Left renal cortex interstitium (tissue), 4 donors: ENCODE data around the gene OR5J2. TPM values are rescaled to one million over a fixed set of nuclear protein-coding genes. Genes with fewer than 3 reads are reported as not detected.
"Not testable (repeated sequence)": the region's sequence is repeated elsewhere in the genome, so short reads cannot be mapped to it uniquely, and the experiment has no call there.

ENCODE experiments used
- DNase-seq, 4 donors: peaks; one replicate each; pipeline ENCODE4 v3.0.0-alpha.2; 2013; ENCODE audit warnings: low read depth in 4 of 4, low spot score in 2 of 4, missing footprints in 1 of 4
- polyA plus RNA-seq, 4 donors: library from polyadenylated mRNA; unstranded; fragments of 120-200 nt; gene quantifications; one replicate each; pipeline ENCODE4 v1.2.1, GENCODE V29; 2013; ENCODE audit not compliant: insufficient read length in 4 of 4

OR5J2 gene
- not detected for polyA plus RNA-seq

DNA sequence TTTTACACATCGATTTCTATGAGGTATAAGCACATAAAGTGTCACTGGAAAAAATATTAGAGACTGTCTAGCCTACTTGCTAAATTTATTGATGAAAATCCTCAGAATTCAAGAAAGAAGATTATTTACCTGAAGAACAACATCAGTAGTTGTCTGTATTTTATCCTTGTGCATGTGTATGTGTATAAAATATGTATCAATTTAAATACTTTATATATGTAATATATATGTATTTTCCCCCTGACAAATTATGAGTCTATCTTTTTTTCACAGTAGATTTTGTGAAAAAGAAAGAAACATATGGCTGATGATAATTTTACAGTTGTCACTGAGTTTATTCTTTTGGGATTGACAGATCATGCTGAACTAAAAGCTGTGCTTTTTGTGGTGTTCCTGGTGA lies at the start of gene OR5J2:
Gene OR5J2 (plus strand): TSS at position 301 of the 400 bp plus-strand sequence. CDS start 0 bp downstream, at position 301.
- no peak for DNase-seq

DNA sequence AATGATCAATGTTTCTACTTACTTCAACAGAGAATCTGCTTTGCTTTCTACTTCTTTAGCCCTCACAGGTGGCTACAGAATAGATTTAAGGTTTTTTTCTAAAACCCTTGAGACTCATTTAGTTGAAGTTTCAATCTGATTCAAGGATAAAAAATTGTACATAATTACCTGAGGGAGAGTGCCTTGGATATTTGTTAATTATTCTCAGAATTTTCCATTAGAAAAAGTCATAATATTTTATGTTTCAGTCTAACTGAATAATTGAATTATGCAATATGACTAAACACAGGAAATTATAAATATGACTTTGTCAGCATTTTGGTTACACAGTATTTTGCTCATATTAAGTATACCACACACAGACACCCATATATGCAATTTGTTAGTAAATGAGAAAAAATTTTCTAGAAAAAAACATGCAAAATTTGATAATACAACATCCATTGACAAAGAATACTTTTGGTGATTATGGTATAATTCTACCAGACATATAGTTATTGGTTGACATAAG lies 36.2 kb upstream of the OR5J2 start, which contains the start of gene OR8J3:
Gene OR8J3 (minus strand): TSS at position 51 of the 511 bp plus-strand sequence. CDS start 2,483 bp downstream, outside the sequence.
- DNase-seq: no peak

DNA sequence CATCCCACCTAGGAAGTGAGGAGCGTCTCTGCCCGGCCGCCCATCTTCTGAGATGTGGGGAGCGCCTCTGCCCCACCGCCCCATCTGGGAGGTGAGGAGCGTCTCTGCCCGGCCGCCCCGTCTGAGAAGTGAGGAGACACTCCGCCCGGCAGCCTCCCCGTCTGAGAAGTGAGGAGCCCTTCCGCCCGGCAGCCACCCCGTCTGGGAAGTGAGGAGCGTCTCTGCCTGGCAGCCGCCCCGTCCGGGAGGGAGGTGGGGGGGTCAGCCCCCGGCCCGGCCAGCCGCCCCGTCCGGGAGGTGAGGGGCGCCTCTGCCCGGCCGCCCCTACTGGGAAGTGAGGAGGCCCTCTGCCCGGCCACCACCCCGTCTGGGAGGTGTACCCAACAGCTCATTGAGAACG lies 32.7 kb upstream of the OR5J2 start:
- DNase-seq: not testable (repeated sequence)

DNA sequence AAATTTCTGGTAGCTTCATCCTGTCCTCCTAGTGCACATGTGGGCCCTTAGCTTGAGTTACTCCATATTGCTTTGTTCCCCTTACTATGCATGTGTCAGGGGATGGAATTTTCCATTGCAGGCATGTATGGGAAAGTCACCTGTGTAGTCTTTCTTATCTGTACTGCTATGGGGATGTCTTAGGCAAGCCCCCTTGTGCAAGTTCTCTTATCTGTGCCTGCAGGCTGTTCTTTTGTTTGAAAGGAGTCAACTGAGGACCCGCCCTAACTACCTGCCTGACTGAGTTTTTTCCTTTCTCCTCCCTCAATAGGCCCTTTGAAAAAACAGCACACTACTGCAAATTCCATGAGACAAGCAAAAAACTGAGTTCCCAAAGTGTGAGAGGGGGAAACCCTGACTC lies 25.0 kb upstream of the OR5J2 start:
- no peak for DNase-seq

DNA sequence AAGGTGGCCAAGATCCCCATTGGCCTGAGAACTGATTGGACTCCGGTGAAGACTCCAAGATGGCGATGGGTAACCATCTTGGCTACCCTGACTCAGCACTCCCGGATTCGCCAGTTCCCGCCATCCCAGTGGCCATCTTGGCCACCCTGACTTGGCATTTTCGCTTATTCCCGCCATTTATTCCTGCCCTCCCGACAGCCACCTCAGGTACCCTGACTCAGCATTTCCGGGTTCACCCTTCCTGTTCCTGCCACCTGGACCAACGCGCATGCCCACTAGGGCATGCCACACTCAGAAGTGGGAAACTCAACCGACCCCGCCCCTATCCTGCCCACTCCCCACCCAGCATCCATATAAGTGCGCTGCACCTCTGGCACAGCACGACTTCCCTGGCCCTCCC lies 24.1 kb upstream of the OR5J2 start:
- DNase-seq: no peak

DNA sequence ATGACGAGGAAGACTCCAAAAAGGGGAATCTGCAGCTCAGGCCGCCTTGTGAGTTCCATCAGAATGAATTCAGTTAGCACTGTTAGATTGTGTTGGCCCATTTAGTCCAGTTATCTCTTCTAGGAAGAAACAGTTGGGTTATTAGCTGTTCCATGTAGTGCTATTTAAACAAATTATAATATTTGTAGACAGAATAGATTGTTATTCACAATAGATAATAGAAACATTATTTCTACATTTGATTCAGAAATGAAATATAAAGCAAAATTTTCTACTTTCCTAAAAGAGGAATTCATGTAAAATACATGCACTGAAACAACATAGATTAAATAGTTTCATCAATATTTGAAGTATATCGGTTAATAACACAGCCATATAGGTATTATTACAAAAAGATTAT lies 16.2 kb upstream of the OR5J2 start, which contains the start of gene OR8K5:
Gene OR8K5 (minus strand): TSS at position 101 of the 400 bp plus-strand sequence. CDS start 0 bp downstream, at position 101.
- no peak for DNase-seq

DNA sequence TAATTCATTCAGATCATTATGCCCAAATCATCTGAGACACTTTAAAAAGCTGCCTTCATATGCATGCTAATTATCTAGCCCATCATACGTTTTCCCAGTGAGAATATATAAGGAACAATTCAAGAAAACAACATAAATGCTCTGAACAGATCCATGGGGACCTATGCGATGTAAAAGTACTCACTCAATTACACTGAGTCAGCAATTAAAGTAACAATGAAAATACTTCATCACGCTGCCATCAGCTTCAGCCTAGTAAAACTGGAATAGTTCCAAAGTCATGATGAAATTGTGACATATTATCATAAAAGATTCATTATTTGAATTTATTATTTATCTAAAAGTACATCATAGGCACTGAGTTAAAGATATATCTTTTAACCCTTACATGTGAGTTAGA lies 12.6 kb upstream of the OR5J2 start:
- DNase-seq: no peak

DNA sequence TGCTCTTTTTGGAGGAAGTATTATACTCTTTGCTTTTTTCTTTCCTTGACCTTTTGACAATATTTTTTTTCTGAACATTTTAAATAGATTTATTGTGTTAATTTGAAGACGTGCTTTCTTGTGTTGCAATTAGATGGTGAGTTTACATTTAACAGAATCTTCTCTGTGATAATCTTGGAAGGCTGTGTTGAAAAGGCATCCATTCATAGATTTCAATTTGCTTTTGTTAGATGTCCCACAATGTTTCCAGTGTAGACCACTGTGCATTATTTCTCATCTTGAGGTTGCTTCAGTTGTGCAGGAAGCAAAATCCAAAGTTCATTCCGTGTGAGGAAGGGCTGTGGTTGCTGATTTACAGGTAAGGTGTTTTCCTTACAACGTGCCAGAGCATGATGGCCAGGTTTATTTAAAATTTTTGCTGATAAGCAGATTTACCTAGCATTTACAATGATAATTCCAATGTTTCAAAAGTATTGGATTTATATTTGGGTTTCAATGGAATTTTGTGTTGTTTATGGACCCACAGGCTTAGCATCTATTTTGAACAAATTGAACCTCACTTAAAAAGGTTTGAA lies 4.1 kb upstream of the OR5J2 start:
- DNase-seq: no peak

DNA sequence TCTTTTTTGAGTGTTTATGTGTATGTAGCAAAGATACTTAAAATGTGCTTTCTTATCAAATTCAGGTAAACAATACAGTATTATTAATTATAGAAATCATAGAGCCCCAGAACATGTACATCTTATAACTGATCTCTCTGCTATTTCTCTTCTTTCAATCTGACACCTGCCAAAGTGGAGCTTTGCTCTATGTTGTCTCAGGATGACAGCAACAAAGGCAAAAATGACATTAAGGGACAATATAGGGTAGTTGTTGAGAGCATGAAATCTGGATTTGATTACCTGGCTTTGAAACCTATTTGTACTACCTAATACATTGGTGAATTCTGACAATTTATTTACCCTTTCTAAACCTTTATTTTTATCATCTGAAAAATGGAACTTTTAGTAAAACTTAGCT lies 7.0 kb downstream of the OR5J2 start:
- DNase-seq: no peak

DNA sequence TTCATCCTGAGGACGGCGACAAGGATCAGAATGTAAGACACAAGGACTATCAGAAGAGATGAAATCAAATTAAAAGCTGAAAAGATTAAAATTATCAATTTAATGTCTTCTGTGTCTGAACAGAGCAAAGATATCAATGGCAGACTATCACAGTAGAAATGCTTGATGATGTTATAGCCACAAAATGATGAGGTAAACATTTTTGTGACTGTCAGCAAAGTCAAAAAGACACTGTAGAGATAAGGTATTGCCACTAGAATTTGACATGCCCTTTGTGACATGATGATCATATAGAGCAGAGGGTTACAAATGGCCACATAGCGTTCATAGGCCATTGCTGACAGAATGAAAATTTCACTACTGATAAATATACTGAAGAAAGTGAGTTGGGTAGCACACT lies 12.2 kb downstream of the OR5J2 start:
- DNase-seq: no peak

DNA sequence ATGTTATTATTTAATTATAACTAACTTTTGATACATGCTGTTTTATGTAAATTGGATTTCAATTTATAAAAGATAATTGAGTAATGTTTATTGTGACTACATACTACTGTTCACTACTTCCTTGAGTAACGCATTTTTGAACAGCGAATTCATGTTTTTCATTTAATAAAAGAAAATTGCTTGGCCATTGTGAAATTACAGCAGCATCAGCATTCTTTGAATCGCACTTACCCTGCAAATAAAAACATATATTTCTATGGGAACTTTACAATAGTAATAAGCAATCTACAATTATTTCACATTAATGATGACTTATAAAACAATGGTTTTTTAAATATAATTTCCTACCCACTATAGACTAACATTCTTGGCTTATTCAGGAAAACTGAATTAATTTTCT lies 20.3 kb downstream of the OR5J2 start:
- DNase-seq: no peak

DNA sequence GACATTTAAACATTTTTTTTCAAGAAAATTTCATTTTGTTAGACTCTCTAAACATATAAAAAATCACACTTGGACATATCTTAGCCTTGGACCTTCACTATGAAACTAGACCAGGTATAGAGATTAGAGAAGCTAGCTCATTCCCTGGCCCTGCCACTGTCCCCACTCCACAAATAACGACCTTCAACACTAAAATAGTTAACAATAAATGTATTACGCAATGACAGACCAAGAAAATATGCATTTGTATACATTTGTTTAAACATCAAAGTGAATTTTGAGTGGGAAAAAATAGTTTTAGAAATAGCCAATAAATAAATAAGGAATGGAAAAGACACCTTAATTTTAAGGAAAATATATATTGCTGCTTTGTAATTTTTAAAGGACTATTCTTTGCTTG lies 20.9 kb downstream of the OR5J2 start:
- DNase-seq: no peak

DNA sequence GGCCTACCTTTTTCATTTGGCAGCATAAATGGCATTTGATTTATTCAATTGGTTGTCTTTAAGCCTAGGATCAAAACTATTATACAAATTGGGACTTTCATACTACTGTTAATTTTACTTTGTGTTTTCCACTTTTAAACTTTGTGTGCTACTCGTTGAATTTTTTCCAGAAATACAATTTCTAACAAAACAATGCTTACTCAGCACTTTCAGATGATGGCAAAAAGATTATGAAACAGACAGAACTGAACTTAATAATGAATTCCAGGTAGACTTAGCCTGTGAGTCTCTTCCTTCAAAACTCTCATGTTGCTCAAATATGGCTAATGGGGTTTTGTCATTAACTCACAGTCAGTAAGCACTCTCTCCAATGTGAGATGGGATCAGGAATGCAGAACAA lies 31.4 kb downstream of the OR5J2 start:
- DNase-seq: no peak

DNA sequence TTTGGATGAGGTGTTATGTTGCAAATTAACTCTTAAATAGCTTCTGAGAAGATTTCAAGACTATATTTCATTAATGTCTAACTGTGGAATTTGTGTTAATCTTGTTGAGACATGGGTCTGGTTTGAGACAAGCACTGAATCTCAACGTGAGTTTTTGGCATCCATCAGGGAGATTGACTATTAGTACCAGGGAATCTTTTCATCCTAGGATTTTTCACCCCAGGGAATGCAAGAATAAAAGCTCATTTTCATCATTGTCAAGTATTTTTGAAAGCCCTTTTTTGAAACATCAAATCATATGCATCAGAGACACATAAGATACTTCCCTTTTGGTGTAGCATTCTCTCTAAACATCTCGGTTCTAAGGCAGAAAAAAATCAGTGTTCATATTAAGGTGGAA lies 38.1 kb downstream of the OR5J2 start:
- no peak for DNase-seq

DNA sequence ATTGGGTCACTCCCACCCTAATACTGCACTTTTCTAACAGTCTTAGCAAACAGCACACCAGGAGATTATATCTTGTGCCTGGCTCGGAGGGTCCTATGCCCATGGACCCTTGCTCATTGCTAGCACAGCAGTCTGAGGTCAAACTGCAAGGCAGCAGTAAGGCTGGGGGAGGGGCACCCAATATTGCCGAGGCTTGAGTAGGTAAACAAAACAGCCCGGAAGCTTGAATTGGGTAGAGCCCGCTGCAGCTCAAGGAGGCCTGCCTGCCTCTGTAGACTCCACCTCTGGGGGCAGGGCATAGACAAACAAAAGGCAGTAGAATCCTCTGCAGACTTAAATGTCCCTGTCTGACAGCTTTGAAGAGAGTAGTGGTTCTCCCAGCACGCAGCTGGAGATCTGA lies 43.3 kb downstream of the OR5J2 start:
- DNase-seq: not testable (repeated sequence)

Other genes with a start within 250 kb of the OR5J2 start
- not detected for gene OR5I1, start 240.2 kb upstream of the OR5J2 start, polyA plus RNA-seq
- not detected for gene OR10AG1, start 206.7 kb upstream of the OR5J2 start, polyA plus RNA-seq
- not detected for gene OR5F1, start 182.0 kb upstream of the OR5J2 start, polyA plus RNA-seq
- under 1 TPM in 3 of 4 donors, not detected in 1; 0.03 to 0.09 (median 0.09) TPM for gene OR5AS1, start 149.0 kb upstream of the OR5J2 start, polyA plus RNA-seq
- gene OR8I2, start 83.3 kb upstream of the OR5J2 start, polyA plus RNA-seq: not detected
- under 1 TPM in 2 of 4 donors, not detected in 2; 0.07 to 0.08 TPM for gene OR8H2, start 72.9 kb upstream of the OR5J2 start, polyA plus RNA-seq
- gene OR8H3, start 54.2 kb upstream of the OR5J2 start, polyA plus RNA-seq: not detected
- gene OR8J3, start 36.4 kb upstream of the OR5J2 start, polyA plus RNA-seq: not detected
- gene OR8K5, start 16.3 kb upstream of the OR5J2 start, polyA plus RNA-seq: not detected
- not detected for gene OR5T2, start 57.6 kb downstream of the OR5J2 start, polyA plus RNA-seq
- not detected for gene OR5T3, start 75.6 kb downstream of the OR5J2 start, polyA plus RNA-seq
- gene OR5T1, start 97.5 kb downstream of the OR5J2 start, polyA plus RNA-seq: not detected
- gene OR8H1, start 115.6 kb downstream of the OR5J2 start, polyA plus RNA-seq: not detected
- not detected for gene OR8K3, start 138.5 kb downstream of the OR5J2 start, polyA plus RNA-seq
- not detected for gene OR8K1, start 169.4 kb downstream of the OR5J2 start, polyA plus RNA-seq
- gene OR8J1, start 177.7 kb downstream of the OR5J2 start, polyA plus RNA-seq: not detected
- gene OR8U1, start 199.0 kb downstream of the OR5J2 start, polyA plus RNA-seq: not detected
- gene OR5AL1, start 236.1 kb downstream of the OR5J2 start, polyA plus RNA-seq: not detected